ENCODE measurements around the gene SMARCAD1.
"Not testable (repeated sequence)": the region's sequence is repeated elsewhere in the genome, so short reads cannot be mapped to it uniquely, and the experiment has no call there.

DNA sequence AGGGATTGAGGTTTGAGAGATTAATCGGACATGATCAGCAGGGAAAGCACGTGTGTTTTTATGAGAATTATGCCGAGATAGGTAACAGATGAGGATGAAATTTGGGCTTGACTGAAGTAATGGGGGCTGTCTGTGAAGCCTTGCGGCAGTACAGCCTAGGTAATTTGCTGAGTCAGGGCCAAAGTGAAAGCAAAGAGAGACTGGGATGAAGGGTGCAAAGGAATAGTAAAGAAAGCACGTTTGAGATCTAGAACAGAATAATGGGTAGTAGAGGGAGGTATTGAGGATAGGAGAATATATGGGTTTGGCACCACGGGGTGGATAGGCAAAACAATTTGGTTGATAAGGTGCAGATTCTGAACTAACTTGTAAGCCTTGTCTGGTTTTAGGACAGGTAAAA lies 87.8 kb downstream of the SMARCAD1 start:
- TF ChIP-seq POLR2A (IDR thresholded peaks at IDR 0.05); POLR2AphosphoS5 (IDR thresholded peaks at IDR 0.05); CTCF (IDR thresholded peaks at IDR 0.05); EP300 (IDR thresholded peaks at IDR 0.05; ENCODE audit: low read depth): not testable (repeated sequence)

Data from transverse colon (tissue), 4 donors.